Measurements from ENCODE around the gene UGT1A1. TPM values are rescaled to one million over a fixed set of nuclear protein-coding genes. Genes with fewer than 3 reads are reported as not detected.

UGT1A1 gene
- total and polyA plus RNA-seq, 8 donors = 0.28 TPM; not detected in 7

DNA sequence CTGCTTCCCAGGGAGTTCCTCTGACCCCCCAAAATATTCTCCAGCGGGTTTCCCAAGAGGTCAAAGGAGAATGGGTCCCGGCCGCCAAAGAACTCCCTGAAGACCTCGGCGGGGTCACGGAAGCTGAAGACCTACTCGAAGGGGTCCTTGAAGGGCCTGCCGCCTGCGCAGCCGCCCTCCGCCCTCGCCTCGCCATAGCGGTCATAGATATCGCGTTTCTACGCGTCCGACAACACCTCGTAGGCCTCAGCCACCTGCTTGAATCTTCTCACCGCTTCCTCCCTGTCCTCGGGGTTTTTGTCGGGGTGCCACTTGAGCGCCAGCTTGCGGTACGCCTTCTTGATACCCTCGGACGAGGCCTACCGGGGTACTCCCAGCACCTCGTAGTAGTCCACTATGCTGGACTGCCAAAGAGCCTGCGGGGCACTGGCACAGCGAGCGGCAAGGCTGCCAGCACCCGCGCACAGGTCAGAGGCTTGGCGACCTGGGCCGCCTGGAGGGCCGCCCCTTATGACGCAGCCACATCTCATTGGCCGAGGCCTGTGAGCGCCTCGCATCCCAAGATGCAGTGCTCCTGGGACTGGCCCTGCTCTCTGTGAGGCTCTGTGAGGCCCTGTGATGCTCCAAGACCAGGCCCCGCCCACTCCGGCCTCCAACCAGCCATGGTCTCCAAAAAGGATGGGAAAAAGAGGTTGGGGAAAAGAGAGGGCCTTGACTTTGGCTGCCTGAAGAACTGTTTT is 5.0 kb upstream of the UGT1A1 start:
- Histone ChIP-seq H3K27ac (no peak overlapping the region), H3K9me3 (no peaks in the 10 kb centered on the region), H3K4me3 (no peak overlapping the region), H3K27me3 (no peaks in the 10 kb centered on the region), H3K36me3 (no peaks in the 10 kb centered on the region), H3K4me1 (no peaks in the 10 kb centered on the region)
- intact Hi-C loops (cut with DNase I) = no loop called here
- TF ChIP-seq, protein P1, sequence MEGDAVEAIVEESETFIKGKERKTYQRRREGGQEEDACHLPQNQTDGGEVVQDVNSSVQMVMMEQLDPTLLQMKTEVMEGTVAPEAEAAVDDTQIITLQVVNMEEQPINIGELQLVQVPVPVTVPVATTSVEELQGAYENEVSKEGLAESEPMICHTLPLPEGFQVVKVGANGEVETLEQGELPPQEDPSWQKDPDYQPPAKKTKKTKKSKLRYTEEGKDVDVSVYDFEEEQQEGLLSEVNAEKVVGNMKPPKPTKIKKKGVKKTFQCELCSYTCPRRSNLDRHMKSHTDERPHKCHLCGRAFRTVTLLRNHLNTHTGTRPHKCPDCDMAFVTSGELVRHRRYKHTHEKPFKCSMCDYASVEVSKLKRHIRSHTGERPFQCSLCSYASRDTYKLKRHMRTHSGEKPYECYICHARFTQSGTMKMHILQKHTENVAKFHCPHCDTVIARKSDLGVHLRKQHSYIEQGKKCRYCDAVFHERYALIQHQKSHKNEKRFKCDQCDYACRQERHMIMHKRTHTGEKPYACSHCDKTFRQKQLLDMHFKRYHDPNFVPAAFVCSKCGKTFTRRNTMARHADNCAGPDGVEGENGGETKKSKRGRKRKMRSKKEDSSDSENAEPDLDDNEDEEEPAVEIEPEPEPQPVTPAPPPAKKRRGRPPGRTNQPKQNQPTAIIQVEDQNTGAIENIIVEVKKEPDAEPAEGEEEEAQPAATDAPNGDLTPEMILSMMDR (IDR thresholded peaks at IDR 0.05) = no peak
- FAIRE-seq (no peak), DNase-seq (no peak), ATAC-seq (no peak)
- 87 to 90% methylated on average over 42 to 44 of the region's 44 CpGs for WGBS, 2 donors

GRCh38 chr2:233756429-233757081 is 3.5 kb upstream of the UGT1A1 start:
- H3K4me3 ChIP-seq = no peak overlapping the region
- peak; percentile 5 for FAIRE-seq
- no peak for DNase-seq
- H3K9me3 ChIP-seq = no peaks in the 10 kb centered on the region
- no peaks in the 10 kb centered on the region for H3K4me1 ChIP-seq
- intact Hi-C loops (cut with DNase I) = no loop called here
- H3K27ac ChIP-seq = no peak overlapping the region
- peak; percentile 34 to 94 (median 66) for ATAC-seq
- WGBS, 2 donors = 35 to 40% methylated on average over 7 of the region's 7 CpGs
- no peaks in the 10 kb centered on the region for H3K36me3 ChIP-seq
- H3K27me3 ChIP-seq = no peaks in the 10 kb centered on the region
- TF ChIP-seq, protein P1 (IDR thresholded peaks at IDR 0.05) = no peak

DNA sequence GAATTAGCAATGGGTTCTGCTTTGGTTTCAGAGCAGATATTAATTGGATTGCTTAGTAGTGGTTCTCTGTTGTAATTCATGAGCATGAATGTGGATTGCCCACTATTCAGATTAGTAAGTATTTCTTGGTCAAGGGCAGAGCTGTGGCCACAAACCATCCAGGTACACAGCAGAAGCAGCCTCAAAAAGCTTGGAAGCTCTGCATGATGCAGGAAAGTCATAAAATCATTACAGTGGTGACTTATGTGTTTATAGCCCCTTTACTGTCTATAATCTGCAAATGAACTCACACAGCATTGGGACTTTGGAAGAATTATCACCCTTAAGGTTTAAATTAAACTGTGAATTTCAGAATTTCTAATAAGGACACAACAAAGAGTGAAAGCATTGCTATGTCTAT is 1.9 kb upstream of the UGT1A1 start:
- TF ChIP-seq, protein P1 (IDR thresholded peaks at IDR 0.05) = no peak
- H3K4me1 ChIP-seq = no peaks in the 10 kb centered on the region
- FAIRE-seq (no peak), ATAC-seq (no peak), DNase-seq (no peak)
- intact Hi-C loops (cut with DNase I) = no loop called here
- no peak overlapping the region for H3K4me3 ChIP-seq
- no peaks in the 10 kb centered on the region for H3K36me3 ChIP-seq
- H3K9me3 ChIP-seq = no peaks in the 10 kb centered on the region
- H3K27me3 ChIP-seq = no peaks in the 10 kb centered on the region
- H3K27ac ChIP-seq = no peak overlapping the region

DNA sequence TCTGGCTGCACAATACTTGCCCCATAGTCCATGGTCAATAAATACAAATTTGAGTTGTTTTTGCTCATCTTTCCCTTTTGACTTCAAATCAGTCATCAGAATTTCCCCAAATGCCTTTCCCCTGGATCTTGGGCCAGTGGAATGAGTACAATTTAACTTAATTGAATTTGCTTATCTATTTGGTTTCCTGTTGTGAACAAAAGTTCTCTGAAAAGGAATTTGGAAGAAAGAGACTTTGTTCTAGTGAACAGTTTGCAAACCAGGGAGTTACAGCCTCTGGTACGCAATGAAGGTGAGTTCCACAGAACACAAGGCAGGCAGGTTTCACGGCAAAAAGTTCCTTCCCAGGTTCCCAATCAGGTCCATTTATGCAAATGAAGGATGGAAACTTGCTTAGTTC is 1.2 kb upstream of the UGT1A1 start:
- TF ChIP-seq, protein P1 (IDR thresholded peaks at IDR 0.05) = no peak
- no peaks in the 10 kb centered on the region for H3K36me3 ChIP-seq
- WGBS, 2 donors = 83 to 97% methylated on average over 2 of the region's 2 CpGs
- H3K9me3 ChIP-seq = no peaks in the 10 kb centered on the region
- no peaks in the 10 kb centered on the region for H3K27me3 ChIP-seq
- FAIRE-seq = no peak
- H3K4me1 ChIP-seq = no peaks in the 10 kb centered on the region
- ATAC-seq = no peak
- no peak overlapping the region for H3K4me3 ChIP-seq
- intact Hi-C loops (cut with DNase I) = no loop called here
- H3K27ac ChIP-seq = no peak overlapping the region
- no peak for DNase-seq
